Calu3 (cell line): ENCODE results near the gene KAT6B. TPM values are rescaled to one million over a fixed set of nuclear protein-coding genes. Genes with fewer than 3 reads are reported as not detected.

Source experiments
- BruUV-seq: library from RNA; stranded (reverse); fragments of 400-500 nt; replicated peaks from 2 replicates; lab custom pipeline; 2021; lab: Mats Ljungman, UMichigan
- CTCF ChIA-PET: fragments of 300-600 bp; sonication (Branson Sonifier 250); formaldehyde crosslinking; loops from one replicate; lab custom pipeline; 2022; ENCODE audit warnings: antibody characterized with exemption; lab: Charles Lee
- DNase-seq: peaks from one replicate; pipeline ENCODE4 v3.0.0; 2022
- H3K27ac Mint-ChIP-seq: one replicate; pipeline ENCODE4 v1.8.0; 2022; ENCODE audit warnings: mixed read lengths; ENCODE audit not compliant: unreplicated experiment
- H3K27me3 Mint-ChIP-seq: one replicate; pipeline ENCODE4 v1.8.0; 2022; ENCODE audit warnings: mixed read lengths; ENCODE audit not compliant: unreplicated experiment
- H3K36me3 Mint-ChIP-seq: one replicate; pipeline ENCODE4 v1.8.0; 2022; ENCODE audit warnings: mild to moderate bottlenecking, moderate library complexity, mixed read lengths; ENCODE audit not compliant: insufficient read depth, unreplicated experiment
- H3K4me1 Mint-ChIP-seq: one replicate; pipeline ENCODE4 v1.8.0; 2022; ENCODE audit warnings: mild to moderate bottlenecking, low read depth, mixed read lengths; ENCODE audit not compliant: unreplicated experiment
- H3K4me3 Mint-ChIP-seq: one replicate; pipeline ENCODE4 v1.8.0; 2022; ENCODE audit warnings: mild to moderate bottlenecking, low read depth, moderate library complexity, mixed read lengths; ENCODE audit not compliant: unreplicated experiment
- H3K9me3 Mint-ChIP-seq: one replicate; pipeline ENCODE4 v1.8.0; 2022; ENCODE audit warnings: low read depth, mixed read lengths; ENCODE audit not compliant: unreplicated experiment
- intact Hi-C: fragments of 100-400 bp; cut with micrococcal nuclease; formaldehyde crosslinking; loops from one replicate; pipeline ENCODE4 v1.10.0; 2022; ENCODE audit not compliant: unreplicated experiment
- total RNA-seq: library from RNA; stranded (reverse); gene quantifications from 2 replicates; pipeline ENCODE4 v1.2.3, GENCODE V29; 2022
- TF ChIP-seq, protein P1 (sequence below): fragments of 200-600 bp; IDR thresholded peaks from one replicate; pipeline ENCODE4 v1.8.0; 2022; ENCODE audit warnings: antibody characterized with exemption; ENCODE audit not compliant: unreplicated experiment

KAT6B gene
- total RNA-seq, 1 experiment from 2014 or later, result 28.6 TPM

DNA sequence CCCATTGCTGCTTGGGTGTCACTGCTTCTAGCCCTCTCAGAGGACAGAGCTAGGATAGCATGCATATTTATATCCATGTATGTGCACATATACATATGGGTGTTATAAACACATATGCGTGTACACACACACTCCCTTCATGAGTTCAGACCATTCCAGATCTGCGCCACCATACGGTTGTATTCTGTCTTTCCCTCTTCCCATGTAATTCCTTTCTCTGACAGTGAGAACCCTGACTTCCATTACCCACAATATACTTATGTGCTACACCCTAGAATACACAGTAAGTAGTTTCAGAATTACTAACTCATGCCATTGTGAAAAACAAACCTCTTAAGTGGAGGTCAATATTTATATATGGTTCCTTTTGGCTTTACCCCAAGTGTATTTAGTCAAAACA lies 168.5 kb downstream of the KAT6B start:
- H3K9me3 Mint-ChIP-seq, result no peaks in the 10 kb centered on the region
- no peaks in the 10 kb centered on the region for H3K36me3 Mint-ChIP-seq
- no peak overlapping the region for H3K4me3 Mint-ChIP-seq
- TF ChIP-seq, protein P1, sequence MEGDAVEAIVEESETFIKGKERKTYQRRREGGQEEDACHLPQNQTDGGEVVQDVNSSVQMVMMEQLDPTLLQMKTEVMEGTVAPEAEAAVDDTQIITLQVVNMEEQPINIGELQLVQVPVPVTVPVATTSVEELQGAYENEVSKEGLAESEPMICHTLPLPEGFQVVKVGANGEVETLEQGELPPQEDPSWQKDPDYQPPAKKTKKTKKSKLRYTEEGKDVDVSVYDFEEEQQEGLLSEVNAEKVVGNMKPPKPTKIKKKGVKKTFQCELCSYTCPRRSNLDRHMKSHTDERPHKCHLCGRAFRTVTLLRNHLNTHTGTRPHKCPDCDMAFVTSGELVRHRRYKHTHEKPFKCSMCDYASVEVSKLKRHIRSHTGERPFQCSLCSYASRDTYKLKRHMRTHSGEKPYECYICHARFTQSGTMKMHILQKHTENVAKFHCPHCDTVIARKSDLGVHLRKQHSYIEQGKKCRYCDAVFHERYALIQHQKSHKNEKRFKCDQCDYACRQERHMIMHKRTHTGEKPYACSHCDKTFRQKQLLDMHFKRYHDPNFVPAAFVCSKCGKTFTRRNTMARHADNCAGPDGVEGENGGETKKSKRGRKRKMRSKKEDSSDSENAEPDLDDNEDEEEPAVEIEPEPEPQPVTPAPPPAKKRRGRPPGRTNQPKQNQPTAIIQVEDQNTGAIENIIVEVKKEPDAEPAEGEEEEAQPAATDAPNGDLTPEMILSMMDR, result no peak
- no peaks in the 10 kb centered on the region for H3K27me3 Mint-ChIP-seq
- CTCF ChIA-PET, result no interaction called here
- no peak for DNase-seq
- intact Hi-C loops, result loop anchor here (10.0 kb wide), 2 partner anchors 110 to 170 kb away; partner anchors contain the start of gene KAT6B
- no peaks in the 10 kb centered on the region for H3K4me1 Mint-ChIP-seq
- H3K27ac Mint-ChIP-seq, result no peak overlapping the region
- no TSS peak for BruUV-seq

DNA sequence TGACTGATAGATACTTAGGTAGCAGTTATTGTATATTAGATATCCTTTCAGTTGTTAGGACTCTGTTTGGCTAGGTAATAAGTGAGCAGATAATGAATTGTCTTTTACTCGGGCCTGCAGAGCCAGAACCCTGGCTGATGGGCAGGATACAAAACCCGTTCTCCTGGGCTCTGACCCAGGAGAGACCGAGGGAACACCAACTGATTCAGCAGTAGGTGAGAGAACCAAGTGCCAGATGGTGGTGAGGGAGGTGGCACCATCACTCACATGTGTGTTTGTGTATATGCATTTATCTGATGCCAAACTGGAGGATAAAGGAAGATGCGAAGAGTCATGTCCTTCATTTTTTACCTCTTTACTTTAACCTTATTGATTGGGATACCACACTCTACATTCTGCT lies 169.4 kb downstream of the KAT6B start:
- no peaks in the 10 kb centered on the region for H3K4me1 Mint-ChIP-seq
- CTCF ChIA-PET, result no interaction called here
- no peaks in the 10 kb centered on the region for H3K9me3 Mint-ChIP-seq
- no peak overlapping the region for H3K27ac Mint-ChIP-seq
- no peak for DNase-seq
- BruUV-seq, result no TSS peak
- no peaks in the 10 kb centered on the region for H3K36me3 Mint-ChIP-seq
- TF ChIP-seq, protein P1, result no peak
- no peaks in the 10 kb centered on the region for H3K27me3 Mint-ChIP-seq
- intact Hi-C loops, result loop anchor here (10.0 kb wide), 2 partner anchors 111 to 171 kb away; partner anchors contain the start of gene KAT6B
- H3K4me3 Mint-ChIP-seq, result no peak overlapping the region

GRCh38 chr10:74997163-74997562 lies 170.8 kb downstream of the KAT6B start:
- CTCF ChIA-PET, result no interaction called here
- H3K9me3 Mint-ChIP-seq, result no peaks in the 10 kb centered on the region
- BruUV-seq, result no TSS peak
- H3K27ac Mint-ChIP-seq, result no peak overlapping the region
- H3K4me3 Mint-ChIP-seq, result no peak overlapping the region
- intact Hi-C loops, result loop anchor here (10.0 kb wide), 2 partner anchors 112 to 172 kb away; partner anchors contain the start of gene KAT6B
- TF ChIP-seq, protein P1, result no peak
- no peak for DNase-seq
- H3K4me1 Mint-ChIP-seq, result no peaks in the 10 kb centered on the region
- H3K36me3 Mint-ChIP-seq, result no peaks in the 10 kb centered on the region
- no peaks in the 10 kb centered on the region for H3K27me3 Mint-ChIP-seq

DNA sequence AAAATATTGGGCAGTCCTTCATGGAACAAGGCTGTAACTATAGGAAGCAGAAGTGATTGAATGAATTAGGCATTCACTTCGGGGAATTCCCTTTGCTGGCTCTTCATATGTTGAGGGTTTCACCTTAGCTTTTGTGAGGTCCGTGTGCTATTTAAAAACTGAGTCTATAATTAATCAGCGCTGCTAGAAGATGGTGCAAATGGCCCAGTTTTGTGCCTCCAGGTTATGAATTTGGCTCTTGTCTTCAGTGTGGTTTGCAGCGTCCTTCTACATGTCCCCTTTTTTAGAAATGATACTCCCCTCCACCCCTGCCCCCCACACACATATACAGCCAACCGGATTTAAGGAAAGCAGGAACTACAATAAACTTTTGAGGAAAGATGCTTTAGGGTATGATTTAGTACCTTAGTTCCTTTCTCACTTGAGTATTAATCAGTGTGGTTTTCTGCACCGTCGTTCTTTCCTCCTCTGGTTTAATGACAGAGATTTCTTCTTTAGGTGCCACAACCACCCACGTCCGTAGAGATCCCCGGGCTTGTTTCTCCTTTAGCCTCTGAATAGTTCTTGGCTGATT lies 174.4 kb downstream of the KAT6B start:
- intact Hi-C loops, result no loop called here
- Mint-ChIP-seq H3K9me3 (no peaks in the 10 kb centered on the region), H3K4me3 (no peak overlapping the region), H3K27me3 (no peaks in the 10 kb centered on the region), H3K27ac (no peak overlapping the region), H3K4me1 (no peaks in the 10 kb centered on the region), H3K36me3 (no peaks in the 10 kb centered on the region)
- no peak for DNase-seq
- CTCF ChIA-PET, result no interaction called here
- TF ChIP-seq, protein P1, result no peak
- BruUV-seq, result no TSS peak
